ENCODE results near the gene MAPRE3. TPM values are rescaled to one million over a fixed set of nuclear protein-coding genes. Genes with fewer than 3 reads are reported as not detected.
"Not testable (repeated sequence)": the region's sequence is repeated elsewhere in the genome, so short reads cannot be mapped to it uniquely, and the experiment has no call there.

The MAPRE3 gene
- total and polyA plus RNA-seq, 3 experiments from 2014 or later, result 2.0 to 3.0 (median 2.4) TPM

GRCh38 chr2:27071277-27071989, 101.0 kb downstream of the MAPRE3 start, which contains the start of gene OST4:
OST4 (minus strand) TSS chr2:27071654.
- POLR2A ChIA-PET, result interaction anchor here (0.6 to 2.8 kb wide), 14 partner anchors 9 to 701 kb away, joined by 3 to 58 read pairs (median 5); partner anchors contain the start of genes ABHD1, AGBL5, ATRAID and KHK
- peak; percentile 85 to 89 (median 88) for DNase-seq
- CTCF ChIA-PET, result interaction anchor here (1.0 to 1.7 kb wide), 7 partner anchors 9 to 21 kb away, joined by 3 to 11 read pairs (median 3); partner anchors contain the start of genes AGBL5 and KHK
- Mint-ChIP-seq H3K36me3 (peaks cover 0 to 39% (median 4%) of the 10 kb centered on the region in 3 donors), H3K4me1 (peaks cover 58 to 82% (median 75%) of the 10 kb centered on the region in 3 donors), H3K9me3 (no peaks in the 10 kb centered on the region), H3K27me3 (no peaks in the 10 kb centered on the region), H3K27ac (peak within 1 kb of the TSS; percentile 88 to 99 (median 98)), H3K4me3 (peak within 1 kb of the TSS; percentile 91 to 98 (median 97))
- Histone ChIP-seq H3K4me1 (ENCODE audit: insufficient read depth, low read length) (peaks cover 44% of the 10 kb centered on the region), H3K4me3 (ENCODE audit: low read length) (peak within 1 kb of the TSS; percentile 82), H3K36me3 (ENCODE audit: insufficient read depth, low read length) (peaks cover 26% of the 10 kb centered on the region), H3K27me3 (ENCODE audit: insufficient read depth, low read length, poor library complexity, severe bottlenecking) (no peaks in the 10 kb centered on the region), H3K27ac (ENCODE audit: low read depth, low read length) (peak within 1 kb of the TSS; percentile 96), H3K9me3 (ENCODE audit: low read length) (no peaks in the 10 kb centered on the region)

- no peaks in the 10 kb centered on the region for H3K27me3 ChIP-seq (ENCODE audit: insufficient read depth, low read length, poor library complexity, severe bottlenecking)
- peaks cover 62 to 80% (median 76%) of the 10 kb centered on the region in 3 donors for H3K4me1 Mint-ChIP-seq
- H3K36me3 Mint-ChIP-seq, result peaks cover 0 to 35% (median 4%) of the 10 kb centered on the region in 3 donors
- peaks cover 45% of the 10 kb centered on the region for H3K4me1 ChIP-seq (ENCODE audit: insufficient read depth, low read length)
- peak in 2 of 5 donors; percentile 16 to 68 for DNase-seq
- peak overlapping the region; percentile 38 for H3K27ac ChIP-seq (ENCODE audit: low read depth, low read length)
- peak overlapping the region; percentile 61 to 95 (median 88) for H3K27ac Mint-ChIP-seq
- no peaks in the 10 kb centered on the region for H3K9me3 ChIP-seq (ENCODE audit: low read length)
- H3K4me3 Mint-ChIP-seq, result peak overlapping the region; percentile 74 to 91 (median 82)
- CTCF ChIA-PET, result interaction anchor here (0.7 to 2.9 kb wide), 7 partner anchors 9 to 22 kb away, joined by 3 to 11 read pairs (median 6); partner anchors contain the start of genes AGBL5 and KHK
- peaks cover 26% of the 10 kb centered on the region for H3K36me3 ChIP-seq (ENCODE audit: insufficient read depth, low read length)
- peak overlapping the region; percentile 60 for H3K4me3 ChIP-seq (ENCODE audit: low read length)
- H3K9me3 Mint-ChIP-seq, result no peaks in the 10 kb centered on the region
- POLR2A ChIA-PET, result interaction anchor here (0.6 to 2.8 kb wide), 11 partner anchors 10 to 62 kb away, joined by 3 to 58 read pairs (median 5); partner anchors contain the start of genes ABHD1, AGBL5, PREB and TMEM214
- no peaks in the 10 kb centered on the region for H3K27me3 Mint-ChIP-seq
These were observed 101.8 kb downstream of the MAPRE3 start for GRCh38 chr2:27071990-27072830.

- H3K4me1 Mint-ChIP-seq, result peaks cover 61 to 73% (median 70%) of the 10 kb centered on the region in 3 donors
- Histone ChIP-seq H3K4me1 (ENCODE audit: insufficient read depth, low read length) (peaks cover 45% of the 10 kb centered on the region), H3K9me3 (ENCODE audit: low read length) (no peaks in the 10 kb centered on the region), H3K27me3 (ENCODE audit: insufficient read depth, low read length, poor library complexity, severe bottlenecking) (no peaks in the 10 kb centered on the region), H3K4me3 (ENCODE audit: low read length) (no peak overlapping the region), H3K36me3 (ENCODE audit: insufficient read depth, low read length) (peaks cover 26% of the 10 kb centered on the region), H3K27ac (ENCODE audit: low read depth, low read length) (no peak overlapping the region)
- H3K27ac Mint-ChIP-seq, result peak overlapping the region; percentile 14 to 95 (median 78)
- H3K9me3 Mint-ChIP-seq, result no peaks in the 10 kb centered on the region
- ChIA-PET POLR2A (interaction anchor here (0.8 to 2.8 kb wide), 2 partner anchors 9 to 22 kb away, joined by 3 to 37 read pairs; no protein-coding TSS in a partner anchor), CTCF (interaction anchor here (0.7 to 2.9 kb wide), 3 partner anchors 8 to 22 kb away, joined by 4 to 10 read pairs (median 7); partner anchors contain the start of gene KHK)
- DNase-seq, result no peak
- peak overlapping the region; percentile 74 to 91 (median 82) for H3K4me3 Mint-ChIP-seq
- H3K27me3 Mint-ChIP-seq, result peaks cover 0 to under 1% of the 10 kb centered on the region in 2 donors
- H3K36me3 Mint-ChIP-seq, result peaks cover 0 to 28% (median 4%) of the 10 kb centered on the region in 3 donors
These were observed 102.5 kb downstream of the MAPRE3 start for GRCh38 chr2:27072920-27073319.

GRCh38 chr2:27073782-27074181, 103.3 kb downstream of the MAPRE3 start:
- ChIA-PET POLR2A (interaction anchor here (3.2 kb wide), 1 partner anchor 23 kb away, joined by 13 read pairs; the partner anchor contains the start of gene AGBL5), CTCF (interaction anchor here (1.4 to 2.9 kb wide), 3 partner anchors 14 to 23 kb away, joined by 3 to 10 read pairs (median 4); partner anchors contain the start of genes AGBL5 and KHK)
- Histone ChIP-seq H3K27me3 (ENCODE audit: insufficient read depth, low read length, poor library complexity, severe bottlenecking) (no peaks in the 10 kb centered on the region), H3K4me3 (ENCODE audit: low read length) (no peak overlapping the region), H3K9me3 (ENCODE audit: low read length) (no peaks in the 10 kb centered on the region), H3K36me3 (ENCODE audit: insufficient read depth, low read length) (peaks cover 18% of the 10 kb centered on the region), H3K27ac (ENCODE audit: low read depth, low read length) (peak overlapping the region; percentile 1), H3K4me1 (ENCODE audit: insufficient read depth, low read length) (peaks cover 45% of the 10 kb centered on the region)
- no peak for DNase-seq
- Mint-ChIP-seq H3K9me3 (no peaks in the 10 kb centered on the region), H3K27me3 (peaks cover 0 to 2% of the 10 kb centered on the region in 2 donors), H3K4me3 (peak overlapping the region in 5 of 7 donors; percentile 1 to 91 (median 42)), H3K4me1 (peaks cover 54 to 64% (median 62%) of the 10 kb centered on the region in 3 donors), H3K27ac (peak overlapping the region in 7 of 8 donors; percentile 2 to 93 (median 55)), H3K36me3 (peaks cover 0 to 19% (median 4%) of the 10 kb centered on the region in 3 donors)

GRCh38 chr2:27074738-27075565, 104.5 kb downstream of the MAPRE3 start:
- no peaks in the 10 kb centered on the region for H3K27me3 ChIP-seq (ENCODE audit: insufficient read depth, low read length, poor library complexity, severe bottlenecking)
- peak overlapping the region; percentile 16 to 83 (median 62) for H3K4me3 Mint-ChIP-seq
- no peaks in the 10 kb centered on the region for H3K9me3 Mint-ChIP-seq
- peak; percentile 42 to 68 (median 53) for DNase-seq
- CTCF ChIA-PET, result interaction anchor here (1.4 to 2.9 kb wide), 3 partner anchors 13 to 24 kb away, joined by 3 to 10 read pairs (median 4); partner anchors contain the start of genes AGBL5 and KHK
- H3K27me3 Mint-ChIP-seq, result peaks cover 0 to 2% of the 10 kb centered on the region in 2 donors
- H3K9me3 ChIP-seq (ENCODE audit: low read length), result no peaks in the 10 kb centered on the region
- H3K36me3 ChIP-seq (ENCODE audit: insufficient read depth, low read length), result peaks cover 8% of the 10 kb centered on the region
- POLR2A ChIA-PET, result interaction anchor here (0.6 to 3.2 kb wide), 5 partner anchors 11 to 293 kb away, joined by 3 to 13 read pairs (median 4); partner anchors contain the start of genes AGBL5 and KHK
- H3K27ac ChIP-seq (ENCODE audit: low read depth, low read length), result no peak overlapping the region
- peaks cover 0 to 8% (median 0%) of the 10 kb centered on the region in 3 donors for H3K36me3 Mint-ChIP-seq
- peaks cover 42 to 53% (median 50%) of the 10 kb centered on the region in 3 donors for H3K4me1 Mint-ChIP-seq
- peak overlapping the region; percentile 12 for H3K4me3 ChIP-seq (ENCODE audit: low read length)
- H3K27ac Mint-ChIP-seq, result peak overlapping the region; percentile 72 to 93 (median 88)
- H3K4me1 ChIP-seq (ENCODE audit: insufficient read depth, low read length), result peaks cover 36% of the 10 kb centered on the region

GRCh38 chr2:27075566-27075871, 105.1 kb downstream of the MAPRE3 start:
- H3K27me3 Mint-ChIP-seq; CTCF ChIA-PET; H3K27me3 ChIP-seq (ENCODE audit: insufficient read depth, low read length, poor library complexity, severe bottlenecking); H3K36me3 Mint-ChIP-seq; DNase-seq; H3K27ac ChIP-seq (ENCODE audit: low read depth, low read length); H3K9me3 Mint-ChIP-seq; H3K9me3 ChIP-seq (ENCODE audit: low read length); H3K36me3 ChIP-seq (ENCODE audit: insufficient read depth, low read length): not testable (repeated sequence)
- peaks cover 34% of the 10 kb centered on the region for H3K4me1 ChIP-seq (ENCODE audit: insufficient read depth, low read length)
- Mint-ChIP-seq H3K4me3 (peak overlapping the region; percentile 16 to 83 (median 62)), H3K27ac (peak overlapping the region; percentile 72 to 93 (median 88)), H3K4me1 (peaks cover 41 to 50% (median 44%) of the 10 kb centered on the region in 3 donors)
- peak overlapping the region; percentile 12 for H3K4me3 ChIP-seq (ENCODE audit: low read length)
- POLR2A ChIA-PET, result interaction anchor here (0.7 to 3.2 kb wide), 3 partner anchors 10 to 46 kb away, joined by 4 to 13 read pairs (median 6); partner anchors contain the start of genes AGBL5 and KHK
